KMS-11 (cell line): Measurements from ENCODE around the gene PTPRQ.

ENCODE experiments used
- H2AFZ ChIP-seq: fragments of 200-600 bp; sonication (generic); 2 replicates; pipeline ENCODE4 v1.6.1; 2016; ENCODE audit warnings: antibody characterized with exemption, mixed run types, low read depth
- H3K27ac ChIP-seq: fragments of 200-600 bp; sonication (generic); 2 replicates; pipeline ENCODE4 v1.6.1; 2016; ENCODE audit warnings: mild to moderate bottlenecking, mixed run types
- H3K27me3 ChIP-seq: fragments of 200-600 bp; sonication (generic); 2 replicates; pipeline ENCODE4 v1.6.1; 2017; ENCODE audit warnings: mild to moderate bottlenecking, low read depth, mixed run types, moderate library complexity; ENCODE audit not compliant: insufficient read depth
- H3K36me3 ChIP-seq: fragments of 200-600 bp; sonication (generic); 2 replicates; pipeline ENCODE4 v1.6.1; 2017; ENCODE audit warnings: mild to moderate bottlenecking, mixed run types; ENCODE audit not compliant: insufficient read depth
- H3K4me1 ChIP-seq: fragments of 200-600 bp; sonication (generic); 2 replicates; pipeline ENCODE4 v1.6.1; 2016; ENCODE audit warnings: mild to moderate bottlenecking, low read depth, mixed run types; ENCODE audit not compliant: poor library complexity, severe bottlenecking
- H3K4me2 ChIP-seq: fragments of 200-600 bp; sonication (generic); 2 replicates; pipeline ENCODE4 v1.7.0; 2016; ENCODE audit warnings: mild to moderate bottlenecking, mixed run types
- H3K4me3 ChIP-seq: fragments of 200-600 bp; sonication (generic); IDR thresholded peaks from 2 replicates; pipeline ENCODE4 v1.6.1; 2017; ENCODE audit warnings: low read depth, low read length, mixed read lengths; ENCODE audit not compliant: insufficient read depth
- H3K79me2 ChIP-seq: fragments of 200-600 bp; sonication (generic); 2 replicates; pipeline ENCODE4 v1.6.1; 2016; ENCODE audit warnings: low read depth, mixed run types; ENCODE audit not compliant: insufficient read depth
- H3K9ac ChIP-seq: fragments of 200-600 bp; sonication (generic); 2 replicates; pipeline ENCODE4 v1.6.1; 2016; ENCODE audit warnings: mild to moderate bottlenecking, mixed run types
- H4K20me1 ChIP-seq: fragments of 200-600 bp; sonication (generic); 2 replicates; pipeline ENCODE4 v1.6.1; 2016; ENCODE audit warnings: mild to moderate bottlenecking, mixed run types; ENCODE audit not compliant: insufficient read depth
- TF ChIP-seq, protein P1 (sequence below): fragments of 200-600 bp; sonication (generic); conservative IDR thresholded peaks from 2 replicates; pipeline ENCODE4 v1.6.1; 2017; ENCODE audit warnings: low read depth, mild to moderate bottlenecking, antibody characterized with exemption, low read length, moderate library complexity, mixed read lengths

Gene PTPRQ

DNA sequence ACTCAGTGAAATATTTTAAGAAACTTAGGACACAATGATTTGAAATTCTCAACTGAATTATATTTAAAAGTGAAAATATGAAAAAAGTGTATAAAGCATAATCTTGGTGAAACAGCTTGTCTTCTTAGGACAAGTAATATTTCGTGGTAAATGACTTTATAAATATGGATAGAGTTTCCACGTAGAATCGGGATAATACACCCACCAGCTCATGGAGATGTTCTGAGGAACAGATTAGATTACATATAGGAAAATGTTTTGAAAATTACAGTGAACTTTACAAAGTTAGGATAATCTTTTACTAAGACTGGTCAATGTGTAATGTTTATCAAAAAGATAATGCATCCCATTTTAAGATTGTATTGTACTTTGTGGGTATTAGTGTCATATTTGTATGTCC is 237.8 kb downstream of the PTPRQ start:
- Histone ChIP-seq H3K79me2 (no peaks in the 10 kb centered on the region), H2AFZ (no peak overlapping the region), H3K4me2 (peak overlapping the region; percentile 56), H3K27ac (peak overlapping the region; percentile 56; the same call in 1 of the 2 replicates), H4K20me1 (no peaks in the 10 kb centered on the region), H3K36me3 (no peaks in the 10 kb centered on the region), H3K4me1 (peaks cover 23% of the 10 kb centered on the region), H3K4me3 (no peak overlapping the region), H3K9ac (no peak overlapping the region), H3K27me3 (no peaks in the 10 kb centered on the region)
- TF ChIP-seq, protein P1, sequence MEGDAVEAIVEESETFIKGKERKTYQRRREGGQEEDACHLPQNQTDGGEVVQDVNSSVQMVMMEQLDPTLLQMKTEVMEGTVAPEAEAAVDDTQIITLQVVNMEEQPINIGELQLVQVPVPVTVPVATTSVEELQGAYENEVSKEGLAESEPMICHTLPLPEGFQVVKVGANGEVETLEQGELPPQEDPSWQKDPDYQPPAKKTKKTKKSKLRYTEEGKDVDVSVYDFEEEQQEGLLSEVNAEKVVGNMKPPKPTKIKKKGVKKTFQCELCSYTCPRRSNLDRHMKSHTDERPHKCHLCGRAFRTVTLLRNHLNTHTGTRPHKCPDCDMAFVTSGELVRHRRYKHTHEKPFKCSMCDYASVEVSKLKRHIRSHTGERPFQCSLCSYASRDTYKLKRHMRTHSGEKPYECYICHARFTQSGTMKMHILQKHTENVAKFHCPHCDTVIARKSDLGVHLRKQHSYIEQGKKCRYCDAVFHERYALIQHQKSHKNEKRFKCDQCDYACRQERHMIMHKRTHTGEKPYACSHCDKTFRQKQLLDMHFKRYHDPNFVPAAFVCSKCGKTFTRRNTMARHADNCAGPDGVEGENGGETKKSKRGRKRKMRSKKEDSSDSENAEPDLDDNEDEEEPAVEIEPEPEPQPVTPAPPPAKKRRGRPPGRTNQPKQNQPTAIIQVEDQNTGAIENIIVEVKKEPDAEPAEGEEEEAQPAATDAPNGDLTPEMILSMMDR, result no peak

DNA sequence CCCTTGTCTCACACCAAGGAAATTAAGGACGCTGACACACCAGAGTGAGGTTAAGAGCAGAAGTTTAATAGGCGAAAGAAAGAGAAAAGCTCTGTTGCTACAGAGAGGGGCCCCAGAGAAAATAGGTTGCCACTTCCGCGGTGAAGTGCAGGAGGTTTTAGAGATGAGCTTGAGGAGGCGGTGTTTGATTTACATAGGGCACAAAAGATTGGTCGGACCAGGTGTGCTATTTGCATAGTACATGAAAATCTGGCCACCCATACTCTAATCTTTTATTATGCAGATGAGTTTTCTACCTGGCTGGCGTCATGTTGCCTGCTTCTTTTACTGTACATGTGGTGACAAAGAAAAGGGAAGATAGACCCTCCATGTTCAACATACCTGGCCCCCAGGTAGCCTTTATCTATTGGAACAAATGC is 240.1 kb downstream of the PTPRQ start:
- H4K20me1 ChIP-seq, result no peaks in the 10 kb centered on the region
- no peak overlapping the region for H3K9ac ChIP-seq
- no peak overlapping the region for H3K27ac ChIP-seq
- no peak overlapping the region for H3K4me2 ChIP-seq
- peaks cover 23% of the 10 kb centered on the region for H3K4me1 ChIP-seq
- TF ChIP-seq, protein P1, result no peak
- no peaks in the 10 kb centered on the region for H3K36me3 ChIP-seq
- no peaks in the 10 kb centered on the region for H3K79me2 ChIP-seq
- H2AFZ ChIP-seq, result no peak overlapping the region
- no peaks in the 10 kb centered on the region for H3K27me3 ChIP-seq
- H3K4me3 ChIP-seq, result no peak overlapping the region

DNA sequence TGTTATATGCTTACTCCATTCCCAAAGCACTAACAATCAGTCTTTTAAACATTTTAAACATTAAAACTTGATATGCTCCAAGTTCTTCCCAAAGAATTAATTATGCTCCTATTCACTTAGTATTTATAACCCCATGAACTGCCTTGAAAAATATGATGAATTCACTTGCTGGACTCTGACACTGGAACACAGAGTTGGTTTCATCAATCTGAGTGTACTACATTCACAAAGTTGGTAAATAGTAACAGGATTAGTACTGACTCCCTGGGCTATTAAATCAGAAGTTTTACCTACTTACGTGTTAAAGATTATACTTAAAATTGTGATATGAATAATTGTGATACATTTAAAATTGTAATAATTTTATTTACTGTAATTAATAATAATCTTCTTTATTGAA is 246.1 kb downstream of the PTPRQ start:
- TF ChIP-seq, protein P1, result no peak
- Histone ChIP-seq H3K4me3 (no peak overlapping the region), H3K79me2 (no peaks in the 10 kb centered on the region), H3K27me3 (no peaks in the 10 kb centered on the region), H3K4me1 (peaks cover 4% of the 10 kb centered on the region), H3K27ac (no peak overlapping the region), H3K36me3 (no peaks in the 10 kb centered on the region), H3K9ac (no peak overlapping the region), H2AFZ (no peak overlapping the region), H3K4me2 (no peak overlapping the region), H4K20me1 (no peaks in the 10 kb centered on the region)

DNA sequence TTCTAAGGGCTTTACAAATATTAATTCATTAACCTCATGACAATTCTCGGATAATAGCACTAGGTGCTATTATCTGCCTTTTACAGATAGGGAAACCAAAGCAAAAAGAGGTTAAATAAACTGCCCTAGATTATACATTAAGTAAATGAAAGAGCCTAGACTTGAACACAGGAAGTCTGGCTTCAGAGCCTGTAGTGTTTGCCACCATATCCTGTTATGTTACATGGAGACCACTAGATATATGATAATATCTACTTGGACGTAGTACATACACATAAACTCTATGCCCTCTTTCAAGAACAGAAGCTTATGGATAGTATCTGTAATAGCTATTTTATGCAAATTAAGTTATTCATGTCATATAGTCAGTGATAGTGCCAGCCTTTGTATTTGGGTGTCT is 246.5 kb downstream of the PTPRQ start:
- H2AFZ ChIP-seq, result no peak overlapping the region
- no peak overlapping the region for H3K9ac ChIP-seq
- no peak overlapping the region for H3K4me2 ChIP-seq
- no peaks in the 10 kb centered on the region for H3K36me3 ChIP-seq
- TF ChIP-seq, protein P1, result no peak
- H3K4me1 ChIP-seq, result peaks cover 4% of the 10 kb centered on the region
- H4K20me1 ChIP-seq, result no peaks in the 10 kb centered on the region
- no peak overlapping the region for H3K4me3 ChIP-seq
- H3K79me2 ChIP-seq, result no peaks in the 10 kb centered on the region
- H3K27me3 ChIP-seq, result no peaks in the 10 kb centered on the region
- no peak overlapping the region for H3K27ac ChIP-seq
